Suppressor macrophage treated with lipopolysaccharide for 4 hours (primary cell): Measurements from ENCODE around the gene GK.
"Not testable (repeated sequence)": the region's sequence is repeated elsewhere in the genome, so short reads cannot be mapped to it uniquely, and the experiment has no call there.

Experiments used
- DNase-seq: peaks from one replicate; pipeline ENCODE4 v3.0.0-alpha.2; 2020

GK gene

GRCh38 chrX:30713061-30713525 lies 59.9 kb downstream of the GK start:
- DNase-seq, result peak; percentile 37

DNA sequence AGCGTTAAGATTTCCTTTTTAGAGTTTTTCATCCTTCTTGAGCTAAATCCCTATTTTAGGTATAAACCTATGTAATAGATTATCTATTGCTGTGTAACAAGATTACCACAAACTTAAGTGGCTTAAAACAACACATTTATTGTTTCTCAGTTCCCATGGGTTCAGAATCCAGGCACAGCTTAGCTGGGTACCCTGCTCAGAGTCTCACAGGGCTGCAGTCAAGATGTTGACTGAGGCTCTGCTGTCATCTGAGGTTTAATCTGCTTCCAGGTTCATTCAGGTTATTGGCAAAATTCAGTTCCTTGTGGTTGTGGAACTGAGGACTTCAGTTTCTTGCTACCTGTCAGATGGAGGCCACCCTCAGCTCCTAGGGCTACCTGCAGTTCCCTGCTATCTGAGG lies 60.9 kb downstream of the GK start:
- no peak for DNase-seq

GRCh38 chrX:30715976-30716375 lies 62.8 kb downstream of the GK start:
- DNase-seq, result no peak

DNA sequence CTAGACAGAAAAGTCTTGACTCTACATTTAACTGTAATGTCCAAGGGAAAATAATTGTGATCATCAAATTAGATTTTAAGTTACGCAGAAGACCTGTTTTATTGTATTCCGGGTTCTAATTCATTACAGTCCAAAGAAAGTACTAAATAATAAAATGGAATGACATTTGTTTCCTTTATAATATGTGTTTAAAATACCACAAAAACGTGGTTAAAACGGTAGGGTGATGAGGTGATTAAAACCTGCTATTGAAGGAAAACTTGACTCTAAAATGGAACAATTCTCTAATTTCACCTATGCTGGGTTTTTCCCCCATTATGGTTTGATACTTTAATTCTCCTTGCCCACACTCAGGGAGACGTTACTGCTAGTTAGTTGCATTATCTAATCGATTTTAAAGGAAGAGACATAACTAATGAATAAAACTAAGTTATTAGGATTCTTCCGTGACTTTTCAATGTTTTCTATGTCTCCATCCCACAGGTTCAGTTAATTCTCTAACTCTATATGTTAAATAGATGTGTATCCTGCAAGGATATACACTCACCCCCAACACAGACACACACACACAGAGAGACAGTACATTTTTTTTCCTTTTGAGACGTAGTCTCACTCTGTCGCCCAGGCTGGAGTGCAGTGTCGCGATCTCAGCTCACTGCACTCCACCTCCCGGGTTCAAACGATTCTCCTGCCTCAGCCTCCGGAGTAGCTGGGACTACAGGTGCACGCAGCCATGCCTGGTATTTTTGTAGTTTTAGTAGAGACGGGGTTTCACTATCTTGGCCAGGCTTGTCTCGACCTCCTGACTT lies 80.8 kb downstream of the GK start:
- DNase-seq, result no peak

GRCh38 chrX:30734782-30735181 lies 81.6 kb downstream of the GK start:
- DNase-seq, result no peak

GRCh38 chrX:30735839-30736238 lies 82.6 kb downstream of the GK start:
- DNase-seq, result peak; percentile 68

GRCh38 chrX:30741545-30741944 lies 88.3 kb downstream of the GK start:
- no peak for DNase-seq

- no peak for DNase-seq
These were observed 95.2 kb downstream of the GK start for GRCh38 chrX:30748342-30748960.

- DNase-seq, result no peak
These were observed 98.3 kb downstream of the GK start for GRCh38 chrX:30751497-30751896.

GRCh38 chrX:30762755-30763154 lies 109.5 kb downstream of the GK start:
- no peak for DNase-seq

DNA sequence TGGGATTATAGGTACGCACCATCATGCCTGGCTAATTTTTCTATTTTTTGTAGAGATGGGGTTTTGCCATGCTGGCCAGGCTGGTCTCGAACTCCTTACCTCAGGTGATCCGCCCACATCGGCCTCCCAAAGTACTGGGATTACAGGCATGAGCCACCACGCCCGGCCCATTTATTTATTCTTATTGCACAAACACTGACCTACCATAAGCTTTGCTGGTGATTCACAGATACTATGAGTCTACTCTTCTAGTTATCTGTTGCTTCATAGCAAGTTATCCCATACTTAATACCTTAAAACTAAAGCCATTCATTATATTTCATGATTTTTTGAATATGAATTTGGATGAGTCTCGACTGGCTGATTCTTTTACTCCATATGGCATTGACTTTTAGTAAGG lies 120.5 kb downstream of the GK start:
- not testable (repeated sequence) for DNase-seq

DNA sequence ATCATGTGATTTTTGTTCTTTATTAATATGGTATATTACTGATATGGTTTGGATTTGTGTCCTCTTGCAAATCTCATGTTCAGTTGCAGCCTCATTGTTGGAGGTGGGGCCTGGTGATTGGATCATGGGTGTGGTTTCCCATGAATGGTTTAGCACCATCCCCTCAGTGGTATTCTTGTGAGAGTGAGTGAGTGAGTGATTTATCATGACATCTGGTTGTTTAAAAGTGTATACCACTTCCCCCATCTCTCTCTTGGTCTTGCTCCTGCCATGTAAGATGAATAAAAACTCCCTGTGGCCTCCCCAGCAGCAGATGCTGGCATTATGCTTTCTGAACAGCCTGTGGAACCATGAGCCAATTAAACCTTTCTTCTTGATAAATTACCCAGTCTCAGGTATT lies 124.4 kb downstream of the GK start:
- DNase-seq, result no peak

- DNase-seq, result no peak
These were observed 126.3 kb downstream of the GK start for GRCh38 chrX:30779453-30780030.
